ENCODE measurements around the gene SMIM20.

The SMIM20 gene

GRCh38 chr4:25977397-25978170 lies 63.6 kb downstream of the SMIM20 start:
- intact Hi-C loops (cut with DNase I) = no loop called here
- DNase-seq = no peak

- intact Hi-C loops (cut with DNase I) = no loop called here
- DNase-seq = no peak
Observed at GRCh38 chr4:25978327-25978726, 64.3 kb downstream of the SMIM20 start.
